Measurements from ENCODE around the gene FBXL17.

Gene FBXL17

DNA sequence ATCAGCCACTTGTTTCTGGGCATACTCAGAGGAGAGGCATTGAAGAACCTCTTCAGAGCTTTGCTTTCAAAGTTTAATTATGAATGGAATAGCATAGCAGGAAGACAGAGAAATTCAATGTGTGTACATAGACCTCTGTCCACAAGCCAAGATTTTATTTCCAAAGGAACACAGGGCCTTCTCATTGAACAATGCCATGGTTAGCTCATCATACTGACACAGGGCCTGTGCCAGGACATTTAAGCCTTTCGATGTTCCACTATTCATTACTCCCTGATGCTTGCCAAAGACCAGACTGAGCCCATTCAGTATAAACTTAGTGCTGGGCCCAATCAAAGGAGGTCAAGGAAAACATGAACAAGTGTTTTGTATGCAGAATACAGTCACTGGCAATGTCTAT lies 280.8 kb downstream of the FBXL17 start:
- no peak overlapping the region for H3K4me3 ChIP-seq (replicated peaks in 1 of 2; ENCODE audit: low read depth in 2 of 2, low read length in 2 of 2)
- TF ChIP-seq, protein P1, sequence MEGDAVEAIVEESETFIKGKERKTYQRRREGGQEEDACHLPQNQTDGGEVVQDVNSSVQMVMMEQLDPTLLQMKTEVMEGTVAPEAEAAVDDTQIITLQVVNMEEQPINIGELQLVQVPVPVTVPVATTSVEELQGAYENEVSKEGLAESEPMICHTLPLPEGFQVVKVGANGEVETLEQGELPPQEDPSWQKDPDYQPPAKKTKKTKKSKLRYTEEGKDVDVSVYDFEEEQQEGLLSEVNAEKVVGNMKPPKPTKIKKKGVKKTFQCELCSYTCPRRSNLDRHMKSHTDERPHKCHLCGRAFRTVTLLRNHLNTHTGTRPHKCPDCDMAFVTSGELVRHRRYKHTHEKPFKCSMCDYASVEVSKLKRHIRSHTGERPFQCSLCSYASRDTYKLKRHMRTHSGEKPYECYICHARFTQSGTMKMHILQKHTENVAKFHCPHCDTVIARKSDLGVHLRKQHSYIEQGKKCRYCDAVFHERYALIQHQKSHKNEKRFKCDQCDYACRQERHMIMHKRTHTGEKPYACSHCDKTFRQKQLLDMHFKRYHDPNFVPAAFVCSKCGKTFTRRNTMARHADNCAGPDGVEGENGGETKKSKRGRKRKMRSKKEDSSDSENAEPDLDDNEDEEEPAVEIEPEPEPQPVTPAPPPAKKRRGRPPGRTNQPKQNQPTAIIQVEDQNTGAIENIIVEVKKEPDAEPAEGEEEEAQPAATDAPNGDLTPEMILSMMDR (IDR thresholded peaks at IDR 0.05; ENCODE audit: low read depth, low read length): no peak
- DNase-seq (ENCODE audit: low read depth in 2 of 2): peak in 1 of 2 donors; percentile 31

DNA sequence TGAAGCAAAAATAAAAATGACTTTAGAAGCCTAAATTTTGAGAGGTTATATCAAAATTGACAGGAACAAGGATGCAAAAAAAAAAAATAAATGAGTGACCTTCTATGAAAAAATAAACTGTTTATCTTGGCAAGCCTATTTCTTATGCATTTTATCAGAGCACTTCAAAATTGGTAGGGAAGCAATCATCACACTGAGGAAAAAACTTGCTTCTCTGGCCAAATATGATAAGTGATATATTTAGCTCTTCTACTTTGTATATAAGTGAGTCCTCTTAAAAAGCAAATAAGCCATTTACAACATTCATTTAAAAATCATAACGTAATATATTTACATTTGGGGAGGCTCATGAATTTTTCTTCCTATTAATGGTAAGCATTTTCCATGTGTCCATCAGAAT lies 287.1 kb downstream of the FBXL17 start:
- TF ChIP-seq, protein P1 (IDR thresholded peaks at IDR 0.05; ENCODE audit: low read depth, low read length): no peak
- peak in 1 of 2 donors; percentile 5 for DNase-seq (ENCODE audit: low read depth in 2 of 2)
- no peak overlapping the region for H3K4me3 ChIP-seq (replicated peaks in 1 of 2; ENCODE audit: low read depth in 2 of 2, low read length in 2 of 2)

DNA sequence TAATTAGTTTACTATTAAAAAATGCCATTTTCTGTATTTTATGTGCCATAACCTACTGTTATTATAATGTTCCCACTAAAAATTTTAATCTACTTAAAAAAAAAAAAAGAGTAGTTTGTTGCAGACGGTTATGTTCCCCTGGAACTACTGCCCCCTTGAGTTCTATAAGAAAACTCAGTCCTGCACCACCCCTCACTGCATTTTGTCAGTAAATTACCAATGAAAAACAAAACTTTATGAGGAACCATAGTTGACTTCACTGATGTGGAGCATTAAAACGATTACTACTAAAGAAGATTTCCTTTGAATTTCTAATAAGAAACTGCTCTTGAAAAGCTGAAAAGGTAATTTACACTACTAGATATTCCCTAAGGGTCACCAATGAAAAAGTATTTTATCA lies 288.7 kb downstream of the FBXL17 start:
- TF ChIP-seq, protein P1 (IDR thresholded peaks at IDR 0.05; ENCODE audit: low read depth, low read length): peak; percentile 51
- DNase-seq (ENCODE audit: low read depth in 2 of 2): peak; percentile 34 to 47
- no peak overlapping the region for H3K4me3 ChIP-seq (replicated peaks in 1 of 2; ENCODE audit: low read depth in 2 of 2, low read length in 2 of 2)

DNA sequence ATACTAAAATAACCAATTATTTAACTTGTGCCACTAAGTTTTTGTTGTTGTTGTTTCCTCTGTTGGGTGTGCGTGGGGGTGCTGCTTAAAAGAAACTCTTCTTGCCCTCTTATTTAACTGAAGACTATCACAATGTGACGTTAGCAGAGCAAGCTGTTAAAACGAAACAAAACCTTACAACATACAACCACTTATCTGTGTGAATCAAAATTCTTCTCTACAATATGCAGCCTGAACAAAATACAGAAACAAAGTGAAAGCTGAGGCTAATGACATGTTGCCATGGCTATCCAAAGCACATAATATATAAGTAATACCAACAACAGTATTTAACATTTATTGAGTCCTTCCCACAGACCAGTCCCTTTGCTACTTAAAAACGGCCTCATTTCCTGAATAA lies 291.0 kb downstream of the FBXL17 start:
- no peak for DNase-seq (ENCODE audit: low read depth in 2 of 2)
- TF ChIP-seq, protein P1 (IDR thresholded peaks at IDR 0.05; ENCODE audit: low read depth, low read length): no peak
- H3K4me3 ChIP-seq (replicated peaks in 1 of 2; ENCODE audit: low read depth in 2 of 2, low read length in 2 of 2): no peak overlapping the region

DNA sequence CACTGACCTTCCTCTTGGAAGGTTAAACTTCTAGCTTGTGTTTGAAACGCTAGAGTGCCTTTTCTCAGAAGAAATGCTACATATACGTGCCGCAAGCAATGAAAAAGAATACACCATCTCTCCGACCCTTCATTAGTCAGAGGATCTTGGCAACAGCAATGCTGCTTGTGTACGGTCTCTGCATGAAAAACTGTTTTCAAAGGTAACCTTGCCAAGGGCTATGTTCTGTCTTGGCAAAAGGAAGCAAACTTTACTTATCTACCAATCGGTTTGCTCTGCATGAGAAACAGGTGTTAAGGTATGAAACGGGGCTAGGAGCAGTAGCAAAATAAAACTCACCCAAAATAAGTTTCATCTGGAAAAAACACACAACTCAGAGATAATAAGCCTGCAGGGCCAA lies 297.8 kb downstream of the FBXL17 start:
- no peak overlapping the region for H3K4me3 ChIP-seq (replicated peaks in 1 of 2; ENCODE audit: low read depth in 2 of 2, low read length in 2 of 2)
- TF ChIP-seq, protein P1 (IDR thresholded peaks at IDR 0.05; ENCODE audit: low read depth, low read length): no peak
- peak in 1 of 2 donors; percentile 19 for DNase-seq (ENCODE audit: low read depth in 2 of 2)

DNA sequence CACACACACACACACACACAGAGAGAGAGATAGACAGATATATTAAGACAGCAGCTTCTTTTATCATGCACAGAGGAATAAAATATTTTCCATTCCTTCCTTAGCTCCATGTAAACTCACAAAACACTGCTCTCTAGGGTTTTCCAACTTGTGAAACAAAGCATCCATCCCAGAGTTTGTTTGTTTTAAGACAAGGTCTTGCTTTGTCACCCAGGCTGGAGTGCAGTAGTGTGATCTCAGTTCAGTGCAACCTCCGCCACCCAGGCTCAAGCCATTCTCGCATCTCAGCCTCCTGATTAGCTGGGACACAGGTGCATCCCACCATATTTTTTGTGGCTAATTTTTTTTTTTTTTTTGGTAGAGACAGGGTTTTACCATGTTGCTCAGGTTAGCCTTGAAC lies 298.7 kb downstream of the FBXL17 start:
- no peak for DNase-seq (ENCODE audit: low read depth in 2 of 2)
- TF ChIP-seq, protein P1 (IDR thresholded peaks at IDR 0.05; ENCODE audit: low read depth, low read length): no peak
- H3K4me3 ChIP-seq (replicated peaks in 1 of 2; ENCODE audit: low read depth in 2 of 2, low read length in 2 of 2): no peak overlapping the region

DNA sequence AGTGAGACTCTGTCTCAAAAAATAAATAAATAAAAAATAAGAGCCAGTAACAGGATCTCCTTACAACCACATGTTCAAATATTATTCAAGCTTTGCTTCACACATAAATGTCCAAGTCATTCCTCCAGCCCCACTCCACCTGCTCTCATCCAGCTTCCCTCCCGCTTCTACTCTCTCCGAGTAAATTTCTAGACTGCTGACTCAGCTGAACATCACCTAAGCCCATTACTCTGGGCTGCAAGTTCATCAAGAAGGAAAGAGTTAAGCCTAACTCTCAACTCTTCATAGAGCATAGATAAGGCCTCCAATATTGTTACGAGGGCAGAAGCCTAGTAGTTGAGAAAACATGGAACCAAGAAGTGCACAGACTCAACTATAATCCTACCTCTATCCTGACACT lies 300.2 kb downstream of the FBXL17 start:
- TF ChIP-seq, protein P1 (IDR thresholded peaks at IDR 0.05; ENCODE audit: low read depth, low read length): no peak
- DNase-seq (ENCODE audit: low read depth in 2 of 2): no peak
- no peak overlapping the region for H3K4me3 ChIP-seq (replicated peaks in 1 of 2; ENCODE audit: low read depth in 2 of 2, low read length in 2 of 2)

Data from cardiac fibroblast (primary cell).